ENCODE data around the gene PPP4R3C.
"Not testable (repeated sequence)": the region's sequence is repeated elsewhere in the genome, so short reads cannot be mapped to it uniquely, and the experiment has no call there.

The PPP4R3C gene

GRCh38 chrX:27446423-27446822, 16.7 kb downstream of the PPP4R3C start:
- DNase-seq, result no peak
- H3K4me2 ChIP-seq (ENCODE audit: low read depth, low read length), result no peak overlapping the region
- no peak overlapping the region for H3K27ac ChIP-seq (ENCODE audit: low read length)
- no peaks in the 10 kb centered on the region for H3F3A ChIP-seq (ENCODE audit: insufficient read depth, low read length)
- H3K27me3 ChIP-seq (replicated peaks; ENCODE audit: insufficient read depth, low read length), result no peaks in the 10 kb centered on the region
- H3K4me3 ChIP-seq (ENCODE audit: low read length), result no peak overlapping the region
- H2AFZ ChIP-seq (ENCODE audit: low read length), result no peak overlapping the region
- H3K9me2 ChIP-seq (replicated peaks; ENCODE audit: insufficient read depth, low read length), result no peaks in the 10 kb centered on the region
- no peaks in the 10 kb centered on the region for H3K9me3 ChIP-seq (replicated peaks; ENCODE audit: insufficient read depth, low read length)
- H3K9ac ChIP-seq (ENCODE audit: low read length), result no peak overlapping the region
- peaks cover 4% of the 10 kb centered on the region; the same call in 1 of the 2 replicates for H3K4me1 ChIP-seq (ENCODE audit: low read length)
- no peaks in the 10 kb centered on the region for H3K36me3 ChIP-seq (replicated peaks; ENCODE audit: insufficient read depth, low read length)
- H3K79me2 ChIP-seq (ENCODE audit: low read length), result no peaks in the 10 kb centered on the region
- H4K20me1 ChIP-seq (ENCODE audit: insufficient read depth, low read length), result no peaks in the 10 kb centered on the region
- no peak for TF ChIP-seq EZH2phosphoT487 (IDR thresholded peaks at IDR 0.05; ENCODE audit: low read length)
- TF ChIP-seq, protein P1, sequence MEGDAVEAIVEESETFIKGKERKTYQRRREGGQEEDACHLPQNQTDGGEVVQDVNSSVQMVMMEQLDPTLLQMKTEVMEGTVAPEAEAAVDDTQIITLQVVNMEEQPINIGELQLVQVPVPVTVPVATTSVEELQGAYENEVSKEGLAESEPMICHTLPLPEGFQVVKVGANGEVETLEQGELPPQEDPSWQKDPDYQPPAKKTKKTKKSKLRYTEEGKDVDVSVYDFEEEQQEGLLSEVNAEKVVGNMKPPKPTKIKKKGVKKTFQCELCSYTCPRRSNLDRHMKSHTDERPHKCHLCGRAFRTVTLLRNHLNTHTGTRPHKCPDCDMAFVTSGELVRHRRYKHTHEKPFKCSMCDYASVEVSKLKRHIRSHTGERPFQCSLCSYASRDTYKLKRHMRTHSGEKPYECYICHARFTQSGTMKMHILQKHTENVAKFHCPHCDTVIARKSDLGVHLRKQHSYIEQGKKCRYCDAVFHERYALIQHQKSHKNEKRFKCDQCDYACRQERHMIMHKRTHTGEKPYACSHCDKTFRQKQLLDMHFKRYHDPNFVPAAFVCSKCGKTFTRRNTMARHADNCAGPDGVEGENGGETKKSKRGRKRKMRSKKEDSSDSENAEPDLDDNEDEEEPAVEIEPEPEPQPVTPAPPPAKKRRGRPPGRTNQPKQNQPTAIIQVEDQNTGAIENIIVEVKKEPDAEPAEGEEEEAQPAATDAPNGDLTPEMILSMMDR (IDR thresholded peaks at IDR 0.05; ENCODE audit: low read length), result no peak
- no peak for TF ChIP-seq EZH2 (optimal IDR thresholded peaks at IDR 0.05; ENCODE audit: low read depth, low read length)

- H3K79me2 ChIP-seq (ENCODE audit: low read length), result no peaks in the 10 kb centered on the region
- H2AFZ ChIP-seq (ENCODE audit: low read length), result no peak overlapping the region
- H4K20me1 ChIP-seq (ENCODE audit: insufficient read depth, low read length), result no peaks in the 10 kb centered on the region
- TF ChIP-seq EZH2 (optimal IDR thresholded peaks at IDR 0.05; ENCODE audit: low read depth, low read length), result no peak
- TF ChIP-seq EZH2phosphoT487 (IDR thresholded peaks at IDR 0.05; ENCODE audit: low read length), result no peak
- TF ChIP-seq, protein P1 (IDR thresholded peaks at IDR 0.05; ENCODE audit: low read length), result no peak
- peaks cover 4% of the 10 kb centered on the region; the same call in 1 of the 2 replicates for H3K4me1 ChIP-seq (ENCODE audit: low read length)
- no peak overlapping the region for H3K4me2 ChIP-seq (ENCODE audit: low read depth, low read length)
- H3K27me3 ChIP-seq (replicated peaks; ENCODE audit: insufficient read depth, low read length), result no peaks in the 10 kb centered on the region
- no peaks in the 10 kb centered on the region for H3K9me3 ChIP-seq (replicated peaks; ENCODE audit: insufficient read depth, low read length)
- H3F3A ChIP-seq (ENCODE audit: insufficient read depth, low read length), result no peaks in the 10 kb centered on the region
- no peak overlapping the region for H3K27ac ChIP-seq (ENCODE audit: low read length)
- no peak overlapping the region for H3K9ac ChIP-seq (ENCODE audit: low read length)
- H3K36me3 ChIP-seq (replicated peaks; ENCODE audit: insufficient read depth, low read length), result no peaks in the 10 kb centered on the region
- no peak for DNase-seq
- H3K4me3 ChIP-seq (ENCODE audit: low read length), result no peak overlapping the region
- no peaks in the 10 kb centered on the region for H3K9me2 ChIP-seq (replicated peaks; ENCODE audit: insufficient read depth, low read length)
Measured at GRCh38 chrX:27445438-27445837, 17.7 kb downstream of the PPP4R3C start.

DNA sequence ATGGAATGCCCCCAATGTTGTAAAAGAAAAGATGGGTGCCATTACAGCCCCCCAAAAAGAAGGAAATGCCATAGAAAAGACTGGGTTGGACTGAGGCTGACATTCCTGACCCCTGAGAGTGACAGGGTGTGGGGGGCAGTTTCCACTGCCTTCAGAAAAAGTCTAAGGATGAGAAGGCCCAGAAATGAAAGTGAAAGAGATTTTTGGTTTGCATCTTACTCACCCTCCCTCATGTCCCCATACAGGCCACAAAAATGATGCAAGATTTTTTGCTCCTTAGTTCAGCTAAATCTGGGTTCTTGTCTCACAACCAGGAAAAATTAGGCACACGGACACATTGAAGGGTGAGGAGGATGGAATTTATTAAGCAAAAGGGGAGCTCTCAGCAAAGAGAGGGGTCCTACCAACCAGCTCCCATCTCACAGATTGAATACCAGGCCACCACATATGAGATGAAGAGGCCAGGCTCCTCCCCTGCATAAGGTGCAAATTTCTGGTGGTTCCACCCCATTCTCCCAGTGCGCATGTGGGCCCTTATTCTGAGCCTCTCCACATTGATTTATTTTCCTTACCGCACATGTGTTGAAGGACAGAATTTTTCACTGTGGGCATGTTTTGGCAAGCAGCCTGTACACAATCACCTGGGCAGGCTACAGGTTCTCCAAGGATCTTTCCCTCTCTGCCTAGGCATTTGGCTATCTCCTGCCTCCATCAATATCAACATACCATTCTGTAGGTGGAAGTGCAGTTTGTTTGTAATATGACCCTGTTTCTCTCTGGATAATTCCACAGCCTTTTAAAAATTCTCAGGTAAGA, 18.8 kb downstream of the PPP4R3C start:
- H3K4me2 ChIP-seq (ENCODE audit: low read depth, low read length), result no peak overlapping the region
- peaks cover 4% of the 10 kb centered on the region; the same call in 1 of the 2 replicates for H3K4me1 ChIP-seq (ENCODE audit: low read length)
- H3K27me3 ChIP-seq (replicated peaks; ENCODE audit: insufficient read depth, low read length), result no peaks in the 10 kb centered on the region
- H3K79me2 ChIP-seq (ENCODE audit: low read length), result no peaks in the 10 kb centered on the region
- no peaks in the 10 kb centered on the region for H3K9me2 ChIP-seq (replicated peaks; ENCODE audit: insufficient read depth, low read length)
- H3K4me3 ChIP-seq (ENCODE audit: low read length), result no peak overlapping the region
- H4K20me1 ChIP-seq (ENCODE audit: insufficient read depth, low read length), result no peaks in the 10 kb centered on the region
- no peaks in the 10 kb centered on the region for H3F3A ChIP-seq (ENCODE audit: insufficient read depth, low read length)
- no peak overlapping the region for H3K9ac ChIP-seq (ENCODE audit: low read length)
- H2AFZ ChIP-seq (ENCODE audit: low read length), result 0 out of 2 replicates have a peak overlapping the region, but pooled peaks have one; percentile 27
- no peak overlapping the region for H3K27ac ChIP-seq (ENCODE audit: low read length)
- TF ChIP-seq EZH2 (optimal IDR thresholded peaks at IDR 0.05; ENCODE audit: low read depth, low read length) (no peak), EZH2phosphoT487 (IDR thresholded peaks at IDR 0.05; ENCODE audit: low read length) (no peak)
- TF ChIP-seq, protein P1 (IDR thresholded peaks at IDR 0.05; ENCODE audit: low read length), result no peak
- peak; percentile 38 for DNase-seq
- no peaks in the 10 kb centered on the region for H3K36me3 ChIP-seq (replicated peaks; ENCODE audit: insufficient read depth, low read length)
- H3K9me3 ChIP-seq (replicated peaks; ENCODE audit: insufficient read depth, low read length), result no peaks in the 10 kb centered on the region

DNA sequence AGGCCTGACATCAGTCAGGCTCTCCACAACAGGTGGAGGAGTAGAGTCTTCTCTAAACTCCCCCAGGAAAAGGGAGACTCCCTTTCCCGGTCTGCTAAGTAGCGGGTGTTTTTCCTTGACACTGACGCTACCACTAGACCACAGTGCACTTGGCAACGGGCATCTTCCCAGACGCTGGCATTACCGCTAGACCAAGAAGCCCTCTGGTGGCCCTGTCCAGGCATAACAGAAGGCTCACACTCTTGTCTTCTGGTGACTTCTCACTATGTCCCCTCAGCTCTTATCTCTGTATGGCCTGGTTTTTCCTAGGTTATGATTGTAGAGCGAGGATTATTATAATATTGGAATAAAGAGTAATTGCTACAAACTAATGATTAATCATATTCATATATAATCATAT, 20.7 kb downstream of the PPP4R3C start:
- not testable (repeated sequence) for H3K36me3 ChIP-seq (replicated peaks; ENCODE audit: insufficient read depth, low read length); H3K9ac ChIP-seq (ENCODE audit: low read length); H3K4me3 ChIP-seq (ENCODE audit: low read length); DNase-seq; H3K27ac ChIP-seq (ENCODE audit: low read length); H2AFZ ChIP-seq (ENCODE audit: low read length); H3K27me3 ChIP-seq (replicated peaks; ENCODE audit: insufficient read depth, low read length); H3K9me3 ChIP-seq (replicated peaks; ENCODE audit: insufficient read depth, low read length); H3K9me2 ChIP-seq (replicated peaks; ENCODE audit: insufficient read depth, low read length); H3K4me2 ChIP-seq (ENCODE audit: low read depth, low read length); H3K4me1 ChIP-seq (ENCODE audit: low read length); H3K79me2 ChIP-seq (ENCODE audit: low read length); H4K20me1 ChIP-seq (ENCODE audit: insufficient read depth, low read length); H3F3A ChIP-seq (ENCODE audit: insufficient read depth, low read length)
